Left renal pelvis (tissue), 4 donors: ENCODE results near the gene MCF2L2. TPM values are rescaled to one million over a fixed set of nuclear protein-coding genes. Genes with fewer than 3 reads are reported as not detected.

Experiments
- DNase-seq, 4 donors: peaks; one replicate each; pipeline ENCODE4 v3.0.0-alpha.2; 2013; ENCODE audit warnings: low read depth in 4 of 4, low spot score in 3 of 4
- polyA plus RNA-seq, 4 donors: library from polyadenylated mRNA; unstranded; fragments of 120-200 nt; gene quantifications; one replicate each; pipeline ENCODE4 v1.2.1, GENCODE V29; 2013; ENCODE audit not compliant: insufficient read length in 4 of 4

MCF2L2 gene
- polyA plus RNA-seq, 4 donors, result 0.35 to 1.5 (median 0.93) TPM

GRCh38 chr3:183329543-183329942, 98.9 kb downstream of the MCF2L2 start:
- DNase-seq, result no peak

DNA sequence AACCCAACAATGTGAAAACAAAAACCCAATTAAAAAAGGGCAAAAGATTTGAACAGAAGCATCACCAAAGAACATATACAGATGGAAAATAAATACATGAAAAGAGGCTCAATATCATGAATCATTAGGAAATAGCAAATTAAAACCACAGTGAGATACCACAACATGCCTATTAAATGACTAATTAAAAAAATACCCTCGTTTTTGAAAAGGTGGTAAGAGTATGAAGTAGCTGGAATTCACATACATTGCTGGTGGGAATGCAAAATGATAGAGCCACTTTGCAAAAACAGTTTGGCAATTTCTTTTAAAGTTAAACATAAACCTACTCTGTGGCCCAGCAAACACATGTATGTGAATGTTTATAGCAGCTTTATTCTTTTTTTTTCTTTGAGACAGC, 99.6 kb downstream of the MCF2L2 start:
- no peak for DNase-seq

DNA sequence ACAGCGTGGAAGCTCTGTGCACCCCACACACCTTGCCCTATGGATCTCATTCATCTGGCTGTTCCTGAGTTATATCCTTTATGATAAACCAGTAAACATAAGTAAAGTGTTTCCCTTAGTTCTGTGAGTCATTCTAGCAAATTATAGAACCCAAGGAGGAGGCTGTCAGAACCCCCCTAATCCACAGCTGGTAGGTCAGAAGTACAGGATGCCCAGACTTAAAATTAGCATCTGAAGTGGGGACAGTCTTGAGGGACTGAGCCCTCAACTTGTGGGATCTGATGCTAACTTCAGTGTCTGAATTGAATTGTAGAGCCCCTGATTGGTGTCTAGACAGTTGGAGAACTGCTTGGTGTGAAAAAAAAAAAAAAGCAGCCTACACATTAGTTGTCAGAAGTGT, 100.3 kb downstream of the MCF2L2 start:
- DNase-seq, result no peak

DNA sequence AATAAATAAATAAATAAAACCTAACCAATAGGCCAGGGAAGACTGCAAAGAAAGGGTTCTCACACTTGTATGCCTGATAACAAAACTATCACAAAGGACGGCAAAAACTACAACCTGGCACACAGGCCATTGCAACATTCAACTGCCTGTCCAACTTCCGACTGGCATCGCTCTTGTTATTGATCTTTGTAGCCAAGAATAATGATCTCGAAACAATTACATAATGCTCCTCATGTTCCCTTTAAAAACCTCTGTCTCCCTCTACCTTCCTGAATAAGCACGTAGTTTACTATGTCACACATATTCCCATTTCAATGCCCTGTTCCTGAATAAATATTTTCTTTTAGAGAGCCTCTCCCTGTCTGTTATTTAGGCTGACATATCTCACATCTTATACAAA, 101.1 kb downstream of the MCF2L2 start:
- DNase-seq, result no peak

DNA sequence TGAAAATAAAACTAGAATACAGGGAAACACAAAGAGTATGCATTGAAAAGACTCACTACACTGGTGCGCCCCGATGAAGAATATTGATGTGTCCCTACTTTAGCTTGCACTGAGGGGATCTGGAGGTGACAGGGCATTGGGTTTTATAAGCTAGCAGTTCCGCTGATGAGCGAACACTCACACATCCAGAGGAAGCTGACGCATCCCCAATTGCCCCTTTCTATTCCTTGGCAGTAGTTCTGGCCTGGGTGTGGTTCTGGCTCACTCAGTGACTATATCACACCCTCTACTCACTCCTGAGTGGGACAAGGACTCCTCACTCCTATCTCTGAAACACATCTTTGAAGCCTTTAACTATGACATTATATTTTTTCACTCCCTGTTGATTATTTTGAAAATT, 104.3 kb downstream of the MCF2L2 start:
- no peak for DNase-seq

GRCh38 chr3:183319371-183319770, 109.0 kb downstream of the MCF2L2 start:
- DNase-seq, result no peak

- no peak for DNase-seq
Measured at GRCh38 chr3:183318877-183319276, 109.5 kb downstream of the MCF2L2 start.

GRCh38 chr3:183317886-183318865, 110.2 kb downstream of the MCF2L2 start:
- DNase-seq, result no peak

DNA sequence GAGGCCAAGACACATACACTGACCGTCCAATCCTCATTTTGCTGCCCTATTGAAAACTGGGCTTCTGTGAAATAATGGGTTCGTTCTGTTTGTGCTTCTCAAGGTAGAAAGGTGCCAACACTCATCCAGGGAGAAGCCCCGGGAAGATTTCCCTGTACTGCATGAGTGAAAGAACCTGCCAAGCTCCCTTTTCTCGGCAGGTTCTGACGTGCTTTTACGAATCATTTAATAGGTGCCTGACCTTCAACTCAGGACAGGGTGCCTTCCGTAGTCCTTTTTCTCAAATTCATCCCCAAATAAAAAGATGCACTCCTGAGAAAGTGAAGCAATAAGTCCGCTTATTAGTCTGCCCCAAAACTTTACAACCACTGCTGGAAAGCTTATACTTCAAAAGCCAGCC, 111.1 kb downstream of the MCF2L2 start:
- no peak for DNase-seq

DNA sequence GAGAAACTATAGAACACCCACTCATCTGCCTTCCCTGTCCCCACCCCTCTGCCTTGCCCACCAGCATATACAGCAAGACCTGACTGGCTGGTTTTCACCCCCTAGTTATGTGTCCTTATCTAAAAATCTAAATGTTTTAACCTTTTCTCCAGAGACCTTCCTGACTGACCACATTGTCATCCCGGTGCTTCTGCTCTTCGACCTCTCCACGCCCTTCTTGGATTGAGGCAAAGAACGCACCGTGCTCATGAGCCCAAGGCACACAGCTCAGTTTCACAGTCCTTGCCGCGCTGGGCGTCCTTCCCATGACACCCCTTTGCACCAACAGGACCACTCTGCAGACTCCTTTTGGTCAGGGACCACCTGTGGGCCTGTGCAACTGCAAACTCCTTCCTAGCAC, 112.7 kb downstream of the MCF2L2 start:
- DNase-seq, result no peak

- DNase-seq, result no peak
Measured at GRCh38 chr3:183313764-183314163, 114.7 kb downstream of the MCF2L2 start.

DNA sequence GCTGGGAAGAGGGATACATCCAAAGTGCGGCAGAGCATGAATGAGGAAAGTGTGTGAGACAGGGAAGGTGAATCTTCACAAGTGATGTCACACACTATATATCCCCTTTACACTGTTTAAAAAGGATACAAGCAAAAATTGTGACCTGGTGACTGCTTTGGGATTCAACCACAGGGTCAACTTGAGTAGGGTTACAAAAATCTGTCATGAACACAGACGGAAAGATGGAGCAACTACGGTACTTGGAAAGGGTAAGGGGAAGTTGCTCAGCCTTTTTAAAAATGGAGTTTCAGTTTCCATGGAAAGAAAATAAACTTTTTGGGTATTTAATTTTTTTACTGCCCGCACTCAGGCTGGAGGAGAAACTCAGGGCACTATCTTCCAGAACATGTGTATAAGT, 115.1 kb downstream of the MCF2L2 start:
- no peak for DNase-seq

- DNase-seq, result no peak
Measured at GRCh38 chr3:183312433-183312832, 116.0 kb downstream of the MCF2L2 start.

DNA sequence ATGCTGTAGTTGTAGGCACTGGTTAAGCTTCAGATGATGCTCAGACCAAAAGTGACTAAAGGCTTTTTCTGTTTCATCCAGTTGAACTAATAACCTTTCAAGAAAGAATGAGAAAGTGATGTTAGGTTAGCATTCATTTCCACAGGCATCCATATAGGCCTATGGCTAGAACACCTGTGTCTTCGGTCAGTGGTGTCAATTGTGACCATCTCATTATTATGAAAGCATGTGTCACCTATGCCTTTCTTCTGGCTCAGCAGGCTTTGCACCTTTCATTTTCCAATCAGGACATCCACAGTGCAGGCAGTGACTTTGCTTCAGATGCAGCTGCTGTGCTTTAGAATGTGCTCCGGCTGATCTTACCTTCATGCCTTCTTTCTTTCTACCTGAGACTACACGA, 117.5 kb downstream of the MCF2L2 start:
- no peak for DNase-seq

GRCh38 chr3:183309276-183309675, 119.1 kb downstream of the MCF2L2 start:
- no peak for DNase-seq

DNA sequence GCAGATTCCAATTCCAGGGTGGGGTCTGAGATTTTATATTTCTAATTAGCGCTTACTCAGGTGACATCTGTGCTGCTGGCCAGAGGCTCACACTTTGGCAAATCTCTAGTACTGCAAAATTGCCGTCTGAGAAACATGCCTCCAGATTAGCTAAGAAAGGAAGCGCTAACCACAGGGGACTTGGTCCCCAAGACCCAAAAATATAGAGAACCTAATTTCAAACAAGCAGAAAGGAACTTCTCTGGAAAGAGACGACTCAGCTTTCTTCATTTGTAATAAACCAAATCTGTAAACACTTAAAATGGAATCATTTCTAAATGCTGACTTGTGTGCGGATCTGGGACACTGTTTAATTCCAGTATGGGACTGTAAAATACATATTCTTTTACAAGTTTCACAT, 119.7 kb downstream of the MCF2L2 start:
- no peak for DNase-seq

GRCh38 chr3:183307749-183308148, 120.7 kb downstream of the MCF2L2 start:
- no peak for DNase-seq

- DNase-seq, result peak in 1 of 4 donors; percentile 24
Measured at GRCh38 chr3:183306798-183307671, 121.4 kb downstream of the MCF2L2 start.

DNA sequence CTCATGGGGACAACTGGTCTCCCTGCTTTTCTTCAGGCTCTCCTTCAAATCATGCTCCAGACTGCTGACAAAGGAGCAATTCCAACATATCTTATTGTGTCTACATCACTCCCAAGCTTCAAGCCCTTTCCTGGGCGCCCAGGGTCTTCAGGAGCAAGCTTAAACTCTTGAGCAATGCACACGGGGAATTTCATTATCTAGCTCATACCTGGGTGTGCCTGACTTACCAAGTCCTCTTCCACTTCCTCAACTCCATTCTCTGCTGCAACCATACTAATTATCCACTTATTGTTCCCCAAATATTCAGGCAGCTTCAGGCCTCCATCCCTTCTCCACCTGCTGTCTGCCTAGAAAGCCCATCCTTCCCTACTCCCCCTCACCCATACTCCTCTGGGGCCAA, 124.7 kb downstream of the MCF2L2 start:
- no peak for DNase-seq

GRCh38 chr3:183301937-183302580, 126.4 kb downstream of the MCF2L2 start:
- no peak for DNase-seq

GRCh38 chr3:183300996-183301562, 127.3 kb downstream of the MCF2L2 start:
- no peak for DNase-seq
